Nephron progenitor cell (in vitro differentiated cells): Measurements from ENCODE around the gene SLC6A20.

Experiments
- DNase-seq: peaks from one replicate; pipeline ENCODE4 v3.0.0; 2021
- H3K27ac Mint-ChIP-seq: 2 replicates; pipeline ENCODE4 v1.8.0; 2021; ENCODE audit warnings: mild to moderate bottlenecking, moderate library complexity, mixed read lengths
- H3K27me3 Mint-ChIP-seq: 2 replicates; pipeline ENCODE4 v1.8.0; 2021; ENCODE audit warnings: mild to moderate bottlenecking, low read depth, mixed read lengths; ENCODE audit not compliant: poor library complexity
- H3K36me3 Mint-ChIP-seq: 2 replicates; pipeline ENCODE4 v1.8.0; 2021; ENCODE audit warnings: low read depth, mixed read lengths
- H3K4me1 Mint-ChIP-seq: 2 replicates; pipeline ENCODE4 v1.8.0; 2021; ENCODE audit warnings: mixed read lengths
- H3K4me3 Mint-ChIP-seq: 2 replicates; pipeline ENCODE4 v1.8.0; 2021; ENCODE audit warnings: mild to moderate bottlenecking, moderate library complexity, mixed read lengths
- H3K9me3 Mint-ChIP-seq: 2 replicates; pipeline ENCODE4 v1.8.0; 2021; ENCODE audit warnings: mild to moderate bottlenecking, moderate library complexity, mixed read lengths
- TF ChIP-seq, protein P1 (sequence below): fragments of 200-600 bp; sonication (generic); IDR thresholded peaks from 2 replicates; pipeline ENCODE4 v1.5.0; 2021; ENCODE audit warnings: antibody characterized with exemption

SLC6A20 gene

DNA sequence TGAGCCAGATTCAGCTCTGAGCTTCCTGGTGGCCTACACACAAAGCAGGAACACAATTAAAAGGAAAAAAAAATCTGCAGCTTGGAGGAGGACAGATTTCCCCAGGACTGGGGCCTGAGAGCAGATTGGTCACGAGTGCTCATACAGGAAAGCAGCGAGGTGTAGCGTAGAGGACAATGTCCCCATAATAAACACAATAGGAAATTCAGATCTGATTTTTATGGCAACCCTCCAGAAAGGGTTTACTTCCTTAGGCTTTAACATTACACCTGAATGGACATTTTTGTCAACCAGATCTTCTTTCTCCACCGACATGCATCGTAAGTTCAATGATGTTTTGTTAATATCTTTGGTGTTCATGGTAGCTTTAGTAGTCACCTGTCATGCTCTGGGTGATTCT, 23.3 kb downstream of the SLC6A20 start:
- no peak overlapping the region for H3K4me3 Mint-ChIP-seq
- TF ChIP-seq, protein P1, sequence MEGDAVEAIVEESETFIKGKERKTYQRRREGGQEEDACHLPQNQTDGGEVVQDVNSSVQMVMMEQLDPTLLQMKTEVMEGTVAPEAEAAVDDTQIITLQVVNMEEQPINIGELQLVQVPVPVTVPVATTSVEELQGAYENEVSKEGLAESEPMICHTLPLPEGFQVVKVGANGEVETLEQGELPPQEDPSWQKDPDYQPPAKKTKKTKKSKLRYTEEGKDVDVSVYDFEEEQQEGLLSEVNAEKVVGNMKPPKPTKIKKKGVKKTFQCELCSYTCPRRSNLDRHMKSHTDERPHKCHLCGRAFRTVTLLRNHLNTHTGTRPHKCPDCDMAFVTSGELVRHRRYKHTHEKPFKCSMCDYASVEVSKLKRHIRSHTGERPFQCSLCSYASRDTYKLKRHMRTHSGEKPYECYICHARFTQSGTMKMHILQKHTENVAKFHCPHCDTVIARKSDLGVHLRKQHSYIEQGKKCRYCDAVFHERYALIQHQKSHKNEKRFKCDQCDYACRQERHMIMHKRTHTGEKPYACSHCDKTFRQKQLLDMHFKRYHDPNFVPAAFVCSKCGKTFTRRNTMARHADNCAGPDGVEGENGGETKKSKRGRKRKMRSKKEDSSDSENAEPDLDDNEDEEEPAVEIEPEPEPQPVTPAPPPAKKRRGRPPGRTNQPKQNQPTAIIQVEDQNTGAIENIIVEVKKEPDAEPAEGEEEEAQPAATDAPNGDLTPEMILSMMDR: no peak
- no peaks in the 10 kb centered on the region for H3K36me3 Mint-ChIP-seq
- H3K4me1 Mint-ChIP-seq: peaks cover 1% of the 10 kb centered on the region
- H3K9me3 Mint-ChIP-seq: no peaks in the 10 kb centered on the region
- peaks cover 27% of the 10 kb centered on the region for H3K27me3 Mint-ChIP-seq
- no peak for DNase-seq
- no peak overlapping the region for H3K27ac Mint-ChIP-seq

DNA sequence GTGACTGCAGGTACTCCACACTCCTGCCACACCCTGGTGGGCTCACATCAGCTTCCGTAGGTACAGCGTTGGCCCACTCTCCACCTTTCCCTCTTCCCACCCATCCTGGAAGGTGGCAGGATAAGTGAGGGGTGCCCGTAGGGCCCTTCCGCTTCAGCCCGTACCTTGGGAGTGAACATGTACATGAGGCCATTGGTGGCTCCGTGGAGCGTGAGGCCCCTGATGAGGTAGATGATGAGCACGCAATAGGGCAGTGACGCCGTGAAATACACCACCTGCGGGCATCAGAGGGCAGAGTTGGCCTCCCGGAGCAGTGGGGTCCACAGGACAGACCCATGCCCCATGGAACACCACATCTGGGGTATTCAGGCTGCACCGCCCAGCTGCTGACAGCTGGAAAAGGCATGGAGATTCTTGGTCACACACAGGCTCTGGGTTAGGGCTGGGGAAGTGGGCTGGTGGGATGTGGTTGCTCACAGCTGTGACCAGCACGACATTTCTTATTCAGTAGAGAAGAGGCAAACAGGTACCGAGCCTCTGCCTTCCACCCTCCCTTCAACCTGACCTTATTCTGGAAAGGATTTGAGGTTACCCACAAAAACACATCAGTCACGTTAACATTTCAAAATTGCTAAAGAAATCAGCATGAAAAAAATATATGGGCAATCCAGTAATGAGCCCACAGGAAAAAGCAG, 23.8 kb downstream of the SLC6A20 start:
- H3K27ac Mint-ChIP-seq: no peak overlapping the region
- peaks cover 3% of the 10 kb centered on the region for H3K9me3 Mint-ChIP-seq
- DNase-seq: no peak
- no peak overlapping the region for H3K4me3 Mint-ChIP-seq
- TF ChIP-seq, protein P1: no peak
- no peaks in the 10 kb centered on the region for H3K4me1 Mint-ChIP-seq
- H3K27me3 Mint-ChIP-seq: peaks cover 24% of the 10 kb centered on the region
- H3K36me3 Mint-ChIP-seq: no peaks in the 10 kb centered on the region

DNA sequence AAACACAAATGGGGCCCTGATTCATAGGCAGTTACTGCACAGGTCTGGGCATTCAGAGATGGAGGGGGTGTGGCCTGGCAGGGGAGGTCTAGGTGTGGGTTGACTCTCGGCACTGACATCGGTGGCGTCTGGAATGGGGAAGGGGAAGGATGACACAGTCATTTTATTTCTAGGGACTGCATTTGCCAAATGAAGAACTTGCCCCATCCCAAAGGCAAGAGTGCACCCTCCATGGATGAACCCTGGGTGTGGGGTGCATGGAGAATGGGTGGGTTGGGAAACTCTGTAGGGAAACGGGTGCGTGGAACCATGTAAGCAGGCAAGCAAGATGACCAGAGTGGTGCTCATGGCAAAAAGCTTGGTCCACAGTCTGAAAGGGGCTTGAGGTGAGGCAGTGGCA, 24.5 kb downstream of the SLC6A20 start:
- Mint-ChIP-seq H3K27me3 (peaks cover 27% of the 10 kb centered on the region), H3K27ac (no peak overlapping the region), H3K9me3 (peaks cover 7% of the 10 kb centered on the region), H3K4me3 (no peak overlapping the region), H3K36me3 (no peaks in the 10 kb centered on the region), H3K4me1 (no peaks in the 10 kb centered on the region)
- DNase-seq: no peak
- TF ChIP-seq, protein P1: no peak

DNA sequence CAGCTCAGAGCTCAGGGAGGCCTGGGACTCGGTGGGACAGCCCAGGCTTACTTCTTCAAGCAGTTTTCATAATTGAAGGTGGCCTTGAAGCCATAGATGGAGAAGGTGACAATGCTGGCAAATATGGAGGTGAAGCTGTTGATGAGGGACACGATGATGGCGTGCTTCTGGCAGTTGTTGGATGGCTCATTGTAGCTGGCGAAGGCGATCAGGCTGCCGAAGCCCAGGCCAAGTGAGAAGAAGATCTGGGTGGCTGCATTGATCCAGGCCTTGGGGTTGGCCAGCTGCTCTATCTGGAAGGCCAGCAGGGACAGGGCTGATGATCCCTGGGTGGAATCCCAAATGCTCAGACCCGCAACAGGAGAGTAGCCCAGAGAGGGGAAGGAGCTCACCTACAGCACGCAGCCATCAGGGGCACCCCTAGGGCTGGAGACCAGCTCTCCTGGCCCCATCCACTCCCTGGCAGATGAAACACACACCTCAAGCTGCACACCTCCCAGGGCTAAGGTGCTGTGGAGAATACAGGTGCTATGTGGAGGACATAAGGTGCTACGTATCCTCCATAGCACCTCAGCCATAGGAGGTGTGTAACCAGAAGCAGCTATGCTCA, 25.1 kb downstream of the SLC6A20 start:
- H3K27ac Mint-ChIP-seq: no peak overlapping the region
- no peak overlapping the region for H3K4me3 Mint-ChIP-seq
- H3K36me3 Mint-ChIP-seq: no peaks in the 10 kb centered on the region
- peaks cover 12% of the 10 kb centered on the region for H3K9me3 Mint-ChIP-seq
- peaks cover 27% of the 10 kb centered on the region for H3K27me3 Mint-ChIP-seq
- no peaks in the 10 kb centered on the region for H3K4me1 Mint-ChIP-seq
- DNase-seq: no peak
- TF ChIP-seq, protein P1: no peak

DNA sequence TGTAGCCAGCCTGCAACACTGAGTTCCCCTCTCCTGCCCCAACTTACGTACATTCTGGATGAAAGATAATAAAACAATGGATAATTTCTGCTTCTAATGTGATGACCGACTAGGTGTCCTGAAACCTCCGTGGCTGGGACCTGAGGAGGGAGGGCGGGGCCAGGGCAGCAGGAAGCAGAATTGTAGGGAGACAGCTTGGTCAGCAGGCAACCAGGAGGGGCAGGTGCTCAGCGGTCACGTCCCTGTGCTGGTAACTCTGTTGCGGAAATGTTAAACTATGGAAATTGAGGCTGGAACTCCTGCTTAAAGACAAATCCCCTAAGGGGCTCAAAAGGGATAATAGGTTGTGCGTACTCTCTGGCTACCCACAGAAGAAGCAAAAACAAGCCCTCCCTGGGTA, 30.4 kb downstream of the SLC6A20 start:
- Mint-ChIP-seq H3K27me3 (peaks cover 13% of the 10 kb centered on the region), H3K4me1 (peaks cover 6% of the 10 kb centered on the region), H3K9me3 (peaks cover 13% of the 10 kb centered on the region), H3K27ac (no peak overlapping the region), H3K4me3 (no peak overlapping the region), H3K36me3 (no peaks in the 10 kb centered on the region)
- no peak for DNase-seq
- TF ChIP-seq, protein P1: no peak
